AG09309 (cell line): ENCODE measurements around the gene FBXO46.
"Not testable (repeated sequence)": the region's sequence is repeated elsewhere in the genome, so short reads cannot be mapped to it uniquely, and the experiment has no call there.

Experiments
- DNase-seq: peaks from one replicate; pipeline ENCODE4 v3.0.0-alpha.2; 2010; ENCODE audit warnings: low read depth
- H3K4me3 ChIP-seq: 2 replicates; pipeline ENCODE4 v1.5.1; 2011; ENCODE audit warnings: mild to moderate bottlenecking, low read depth, low read length, moderate library complexity; ENCODE audit not compliant: control insufficient read depth
- CTCF ChIP-seq: IDR thresholded peaks from 2 replicates; pipeline ENCODE4 v1.5.1; 2011; ENCODE audit warnings: mild to moderate bottlenecking, low read depth, low read length, inconsistent platforms; ENCODE audit not compliant: insufficient read depth, control insufficient read depth; ENCODE audit errors: missing control alignments

The FBXO46 gene

DNA sequence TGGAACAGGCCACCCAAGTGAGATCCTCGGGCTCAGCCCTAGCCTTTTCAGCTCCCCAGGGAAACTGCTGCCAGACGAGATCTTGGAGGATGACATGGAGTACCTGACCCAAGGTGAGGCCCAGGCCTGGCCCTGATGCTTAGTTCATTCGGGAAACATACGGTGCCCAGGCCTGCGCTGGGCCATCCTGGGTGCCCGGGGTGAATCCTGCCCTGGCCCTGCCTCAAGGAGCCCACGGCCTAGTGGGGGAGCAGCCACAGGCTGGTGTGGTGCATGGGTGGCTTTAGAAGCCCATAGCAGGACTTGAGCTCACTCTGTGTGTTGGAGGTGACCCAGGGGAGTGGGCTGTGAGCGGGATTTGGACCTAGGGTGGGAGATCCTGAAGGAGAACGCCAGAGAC is 28.2 kb upstream of the FBXO46 start:
- TF ChIP-seq CTCF, result no peak
- DNase-seq, result no peak

GRCh38 chr19:45757695-45758094 is 27.0 kb upstream of the FBXO46 start:
- no peak for DNase-seq
- H3K4me3 ChIP-seq, result no peak overlapping the region
- no peak for TF ChIP-seq CTCF

More for the DNA sequence above, 28.2 kb upstream of the FBXO46 start:
- no peak overlapping the region for H3K4me3 ChIP-seq

DNA sequence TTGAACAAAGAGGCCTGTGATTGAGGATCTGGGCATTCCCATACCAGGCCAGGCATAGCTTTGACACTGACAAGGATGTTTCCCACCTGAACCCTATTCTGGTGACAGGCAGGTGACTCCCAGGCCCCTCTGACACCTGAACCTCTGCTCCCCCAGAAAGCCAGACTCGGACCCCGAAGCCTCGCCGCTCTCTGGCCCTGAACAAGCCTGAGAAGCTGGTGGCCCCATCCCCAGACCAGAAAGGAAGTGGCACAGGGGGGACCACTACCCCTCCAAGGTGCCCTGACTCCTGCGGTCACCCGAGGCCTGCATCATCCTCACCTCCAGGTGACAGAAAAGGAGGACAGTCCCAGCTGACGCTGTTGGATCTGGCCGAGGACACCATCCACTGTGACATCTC is 23.6 kb upstream of the FBXO46 start:
- H3K4me3 ChIP-seq, result no peak overlapping the region
- DNase-seq, result no peak
- no peak for TF ChIP-seq CTCF

DNA sequence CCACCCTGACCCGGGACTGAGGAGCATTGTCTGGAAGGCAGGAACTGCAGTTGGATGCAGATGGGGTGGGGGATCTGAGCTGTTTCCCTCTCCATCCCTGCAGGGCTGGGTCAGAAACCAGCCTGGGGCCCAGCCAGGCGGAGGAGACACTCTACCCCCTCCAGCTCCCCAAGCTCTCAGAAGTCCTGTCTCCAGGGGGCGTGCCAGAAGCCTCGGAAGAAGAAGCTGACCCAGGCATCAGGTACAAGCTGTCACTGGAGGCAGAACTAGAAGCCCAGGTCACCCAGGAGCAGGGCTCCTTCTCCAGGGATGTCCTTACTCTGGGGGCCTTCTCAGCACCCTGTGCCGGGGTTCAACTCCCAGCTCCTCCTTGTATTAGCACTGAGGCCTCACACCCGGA is 22.9 kb upstream of the FBXO46 start:
- no peak for DNase-seq
- no peak overlapping the region for H3K4me3 ChIP-seq

DNA sequence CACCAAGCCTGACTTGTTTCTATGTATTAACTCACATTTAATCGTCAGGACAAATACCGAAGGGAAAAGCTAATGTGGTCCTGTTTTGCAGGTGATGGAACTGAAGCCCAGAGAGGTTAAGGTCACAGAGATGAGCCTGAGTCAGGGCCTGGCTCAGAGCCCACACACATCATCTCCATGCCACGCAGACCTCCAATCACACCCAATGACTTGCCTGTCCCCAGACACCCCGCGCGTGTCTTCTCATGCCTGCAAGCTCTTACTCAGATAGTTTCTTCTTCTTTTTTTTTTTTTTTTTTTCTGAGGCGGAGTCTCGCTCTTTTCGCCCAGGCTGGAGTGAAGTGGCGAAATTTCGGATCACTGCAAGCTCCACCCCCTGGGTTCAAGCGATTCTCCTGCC is 21.9 kb upstream of the FBXO46 start:
- TF ChIP-seq CTCF, result no peak

More for the DNA sequence above, 22.9 kb upstream of the FBXO46 start:
- no peak for TF ChIP-seq CTCF

GRCh38 chr19:45751483-45751882 is 20.8 kb upstream of the FBXO46 start:
- not testable (repeated sequence) for DNase-seq, H3K4me3 ChIP-seq

More for the DNA sequence above, 21.9 kb upstream of the FBXO46 start:
- DNase-seq, result no peak
- no peak overlapping the region for H3K4me3 ChIP-seq

- DNase-seq, result no peak
- no peak for TF ChIP-seq CTCF
- no peak overlapping the region for H3K4me3 ChIP-seq
These were observed 16.8 kb upstream of the FBXO46 start for GRCh38 chr19:45747513-45747912.
